ENCODE measurements around the gene MXRA8.

- TF ChIP-seq POLR2A (IDR thresholded peaks at IDR 0.05): no peak
- no peak for TF ChIP-seq CTCF (IDR thresholded peaks at IDR 0.05)
- no peak for TF ChIP-seq EP300 (IDR thresholded peaks at IDR 0.05)
- no peak for TF ChIP-seq POLR2AphosphoS5 (IDR thresholded peaks at IDR 0.05)
Measured at GRCh38 chr1:1334835-1335234, 23.5 kb downstream of the MXRA8 start.
